ENCODE results near the gene LUC7L3.

DNA sequence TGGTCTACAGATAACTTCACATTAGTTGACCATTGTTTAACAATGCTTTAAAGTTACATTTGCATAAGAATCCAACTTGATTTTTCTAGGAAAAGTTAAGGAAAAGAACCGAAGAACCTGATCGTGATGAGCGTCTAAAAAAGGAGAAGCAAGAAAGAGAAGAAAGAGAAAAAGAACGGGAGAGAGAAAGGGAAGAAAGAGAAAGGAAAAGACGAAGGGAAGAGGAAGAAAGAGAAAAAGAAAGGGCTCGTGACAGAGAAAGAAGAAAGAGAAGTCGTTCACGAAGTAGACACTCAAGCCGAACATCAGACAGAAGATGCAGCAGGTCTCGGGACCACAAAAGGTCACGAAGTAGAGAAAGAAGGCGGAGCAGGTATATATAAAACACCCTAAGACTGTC, 26.2 kb downstream of the LUC7L3 start:
- TF ChIP-seq, protein P1, sequence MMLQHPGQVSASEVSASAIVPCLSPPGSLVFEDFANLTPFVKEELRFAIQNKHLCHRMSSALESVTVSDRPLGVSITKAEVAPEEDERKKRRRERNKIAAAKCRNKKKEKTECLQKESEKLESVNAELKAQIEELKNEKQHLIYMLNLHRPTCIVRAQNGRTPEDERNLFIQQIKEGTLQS (CRISPR knock-in tag; IDR thresholded peaks at IDR 0.05), result no peak
- TF ChIP-seq EZH2 (conservative IDR thresholded peaks at IDR 0.05; ENCODE audit: low read depth, low read length) (no peak), SIN3B (IDR thresholded peaks at IDR 0.05; ENCODE audit: low read length) (no peak), POLR2AphosphoS5 (IDR thresholded peaks at IDR 0.05; ENCODE audit: low read depth, low read length) (no peak), PTBP1 (IDR thresholded peaks at IDR 0.05; ENCODE audit: low read depth, low read length, poor library complexity, severe bottlenecking) (no peak), BCL6 (CRISPR knock-in tag; IDR thresholded peaks at IDR 0.05) (no peak)
- TF ChIP-seq, protein P2, sequence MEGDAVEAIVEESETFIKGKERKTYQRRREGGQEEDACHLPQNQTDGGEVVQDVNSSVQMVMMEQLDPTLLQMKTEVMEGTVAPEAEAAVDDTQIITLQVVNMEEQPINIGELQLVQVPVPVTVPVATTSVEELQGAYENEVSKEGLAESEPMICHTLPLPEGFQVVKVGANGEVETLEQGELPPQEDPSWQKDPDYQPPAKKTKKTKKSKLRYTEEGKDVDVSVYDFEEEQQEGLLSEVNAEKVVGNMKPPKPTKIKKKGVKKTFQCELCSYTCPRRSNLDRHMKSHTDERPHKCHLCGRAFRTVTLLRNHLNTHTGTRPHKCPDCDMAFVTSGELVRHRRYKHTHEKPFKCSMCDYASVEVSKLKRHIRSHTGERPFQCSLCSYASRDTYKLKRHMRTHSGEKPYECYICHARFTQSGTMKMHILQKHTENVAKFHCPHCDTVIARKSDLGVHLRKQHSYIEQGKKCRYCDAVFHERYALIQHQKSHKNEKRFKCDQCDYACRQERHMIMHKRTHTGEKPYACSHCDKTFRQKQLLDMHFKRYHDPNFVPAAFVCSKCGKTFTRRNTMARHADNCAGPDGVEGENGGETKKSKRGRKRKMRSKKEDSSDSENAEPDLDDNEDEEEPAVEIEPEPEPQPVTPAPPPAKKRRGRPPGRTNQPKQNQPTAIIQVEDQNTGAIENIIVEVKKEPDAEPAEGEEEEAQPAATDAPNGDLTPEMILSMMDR (CRISPR knock-in tag; IDR thresholded peaks at IDR 0.05), result no peak
- TF ChIP-seq, protein P3, sequence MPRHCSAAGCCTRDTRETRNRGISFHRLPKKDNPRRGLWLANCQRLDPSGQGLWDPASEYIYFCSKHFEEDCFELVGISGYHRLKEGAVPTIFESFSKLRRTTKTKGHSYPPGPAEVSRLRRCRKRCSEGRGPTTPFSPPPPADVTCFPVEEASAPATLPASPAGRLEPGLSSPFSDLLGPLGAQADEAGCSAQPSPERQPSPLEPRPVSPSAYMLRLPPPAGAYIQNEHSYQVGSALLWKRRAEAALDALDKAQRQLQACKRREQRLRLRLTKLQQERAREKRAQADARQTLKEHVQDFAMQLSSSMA (CRISPR knock-in tag; IDR thresholded peaks at IDR 0.05), result no peak
